Lung (tissue), 12 donors: ENCODE results near the gene CER1. TPM values are rescaled to one million over a fixed set of nuclear protein-coding genes. Genes with fewer than 3 reads are reported as not detected.
A peak's percentile ranks its signal among the peaks of the same experiment; 100 is the strongest.

Source experiments
- ATAC-seq: fragments of 200-7000 bp; cut with Tn5 transposase; one replicate; pipeline ENCODE4 v1.9.1; 2020; ENCODE audit warnings: moderate number of reproducible peaks; ENCODE audit not compliant: insufficient read depth, low FRiP score
- DNase-seq, 3 donors: peaks; one replicate each; pipeline ENCODE4 v3.0.0-alpha.2; 2013 to 2017
- H3K27ac ChIP-seq, 2 donors: one replicate each; pipeline ENCODE4 v1.5.1; 2013; ENCODE audit warnings: mild to moderate bottlenecking in 2 of 2, moderate library complexity in 2 of 2, control low read depth in 1 of 2, inconsistent platforms in 1 of 2, low read depth in 1 of 2, low read length in 1 of 2
- H3K27me3 ChIP-seq, 3 donors: one replicate each; pipeline ENCODE4 v1.5.1; 2013; ENCODE audit warnings: low read length in 2 of 3; ENCODE audit not compliant: control insufficient read depth in 3 of 3, insufficient read depth in 3 of 3
- H3K36me3 ChIP-seq, 4 donors: one replicate each; pipeline ENCODE4 v1.5.1; 2013; ENCODE audit warnings: low read length in 4 of 4, mild to moderate bottlenecking in 1 of 4, moderate library complexity in 1 of 4; ENCODE audit not compliant: control insufficient read depth in 4 of 4, insufficient read depth in 4 of 4
- H3K4me1 ChIP-seq, 5 donors: one replicate each; pipeline ENCODE4 v1.5.1; 2013; ENCODE audit warnings: low read length in 5 of 5, mild to moderate bottlenecking in 2 of 5, moderate library complexity in 1 of 5; ENCODE audit not compliant: control insufficient read depth in 5 of 5, insufficient read depth in 5 of 5
- H3K4me3 ChIP-seq: one replicate; pipeline ENCODE4 v1.5.1; 2013; ENCODE audit warnings: mild to moderate bottlenecking, control low read depth, moderate library complexity
- H3K9ac ChIP-seq, 2 donors: one replicate each; pipeline ENCODE4 v1.5.1; 2013; ENCODE audit warnings: low read length in 2 of 2, control low read depth in 1 of 2; ENCODE audit not compliant: insufficient read depth in 1 of 2
- H3K9me3 ChIP-seq, 4 donors: one replicate each; pipeline ENCODE4 v1.5.1; 2013; ENCODE audit warnings: low read length in 3 of 4, mild to moderate bottlenecking in 1 of 4, moderate library complexity in 1 of 4; ENCODE audit not compliant: control insufficient read depth in 4 of 4, insufficient read depth in 3 of 4
- WGBS, 2 donors: extraction: QIAGEN DNeasy Blood & Tissue Kit; methylation state at CpG; one replicate each; pipeline ENCODE4 v1.1.7; 2013; 5-methylcytosine and 5-hydroxymethylcytosine counted together
- polyA plus RNA-seq, 2 donors: library from polyadenylated mRNA; stranded (reverse); fragments of 200-250 nt; gene quantifications; one replicate each; pipeline ENCODE4 v1.2.1, GENCODE V29; 2013
- total RNA-seq, 2 donors: library from RNA; depleted of rRNA in 1 of 2; stranded (reverse); fragments of >200 nt in 1 of 2; gene quantifications; one replicate each; pipeline ENCODE4 v1.2.1, GENCODE V29; 2014 to 2021
- TF ChIP-seq, protein P1 (sequence below): IDR thresholded peaks from 2 replicates; pipeline ENCODE4 v1.5.1; 2012; ENCODE audit warnings: mild to moderate bottlenecking; ENCODE audit errors: control extremely low read depth, extremely low read depth
- donor health status: control.
- donor health status: control.
- donor health status: Bipolar disorder and iron deficiency.
- donor health status: healthy.
- donor health status: DM: yes; HTN: yes; CAD: no.

Gene CER1
- total and polyA plus RNA-seq, 4 donors: not detected

DNA sequence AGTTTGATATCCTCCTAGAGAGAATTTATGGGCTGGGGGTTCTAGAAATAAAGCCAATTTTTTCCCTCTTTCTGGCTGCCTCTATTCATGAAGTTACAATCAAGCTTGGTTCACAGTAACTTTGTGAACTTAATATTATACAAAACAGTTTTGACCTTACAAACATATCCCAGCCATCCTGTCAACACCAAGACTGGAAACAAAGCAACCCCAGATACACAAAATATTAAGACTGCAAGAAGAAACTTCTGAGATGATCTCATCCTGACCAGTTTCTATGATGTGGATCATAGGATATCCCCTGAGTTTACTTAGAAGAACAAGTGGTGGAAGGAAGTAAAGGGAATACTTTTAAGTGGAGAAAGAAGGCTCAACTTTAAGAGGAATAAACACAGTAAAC, 28.3 kb upstream of the CER1 start:
- Histone ChIP-seq H3K27ac (no peak overlapping the region), H3K4me3 (no peak overlapping the region), H3K36me3 (peaks cover 0 to 36% (median 15%) of the 10 kb centered on the region in 4 donors), H3K4me1 (peaks cover 0 to 12% (median 4%) of the 10 kb centered on the region in 5 donors), H3K9ac (no peak overlapping the region), H3K27me3 (no peaks in the 10 kb centered on the region), H3K9me3 (peaks cover 0 to 2% (median 0%) of the 10 kb centered on the region in 4 donors)
- no peak for ATAC-seq
- DNase-seq: peak in 1 of 3 donors; percentile 20
- TF ChIP-seq, protein P1, sequence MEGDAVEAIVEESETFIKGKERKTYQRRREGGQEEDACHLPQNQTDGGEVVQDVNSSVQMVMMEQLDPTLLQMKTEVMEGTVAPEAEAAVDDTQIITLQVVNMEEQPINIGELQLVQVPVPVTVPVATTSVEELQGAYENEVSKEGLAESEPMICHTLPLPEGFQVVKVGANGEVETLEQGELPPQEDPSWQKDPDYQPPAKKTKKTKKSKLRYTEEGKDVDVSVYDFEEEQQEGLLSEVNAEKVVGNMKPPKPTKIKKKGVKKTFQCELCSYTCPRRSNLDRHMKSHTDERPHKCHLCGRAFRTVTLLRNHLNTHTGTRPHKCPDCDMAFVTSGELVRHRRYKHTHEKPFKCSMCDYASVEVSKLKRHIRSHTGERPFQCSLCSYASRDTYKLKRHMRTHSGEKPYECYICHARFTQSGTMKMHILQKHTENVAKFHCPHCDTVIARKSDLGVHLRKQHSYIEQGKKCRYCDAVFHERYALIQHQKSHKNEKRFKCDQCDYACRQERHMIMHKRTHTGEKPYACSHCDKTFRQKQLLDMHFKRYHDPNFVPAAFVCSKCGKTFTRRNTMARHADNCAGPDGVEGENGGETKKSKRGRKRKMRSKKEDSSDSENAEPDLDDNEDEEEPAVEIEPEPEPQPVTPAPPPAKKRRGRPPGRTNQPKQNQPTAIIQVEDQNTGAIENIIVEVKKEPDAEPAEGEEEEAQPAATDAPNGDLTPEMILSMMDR: no peak

DNA sequence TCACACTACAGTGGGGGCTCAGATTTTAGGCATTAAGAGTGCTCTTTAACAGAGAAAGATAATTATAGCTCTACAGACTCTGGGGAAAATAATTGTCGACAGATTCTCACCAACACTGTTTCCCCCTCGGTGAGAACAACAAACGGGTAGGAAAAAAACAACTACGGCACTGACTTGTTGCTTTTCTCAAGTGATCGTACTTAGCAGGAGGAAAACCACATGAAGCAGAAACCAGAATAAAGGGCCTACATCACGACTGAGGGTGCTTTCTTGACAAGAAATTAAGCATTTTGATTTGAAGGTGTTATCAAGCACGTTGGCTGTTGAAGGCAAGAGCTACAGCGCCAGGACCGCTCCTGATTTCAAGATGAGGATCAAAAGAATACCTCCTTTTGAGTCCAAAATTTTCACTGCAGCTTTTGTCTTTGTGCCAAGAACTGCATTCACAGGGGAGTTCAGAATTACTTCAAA, 27.2 kb upstream of the CER1 start:
- WGBS, 2 donors: 61 to 70% methylated on average over 9 of the region's 9 CpGs
- ATAC-seq (no peak), DNase-seq (peak in 1 of 3 donors; percentile 13)
- Histone ChIP-seq H3K9me3 (peaks cover 0 to 2% (median 0%) of the 10 kb centered on the region in 4 donors), H3K36me3 (peaks cover 0 to 36% (median 16%) of the 10 kb centered on the region in 4 donors), H3K9ac (no peak overlapping the region), H3K4me1 (peaks cover 0 to 12% (median 4%) of the 10 kb centered on the region in 5 donors), H3K27me3 (no peaks in the 10 kb centered on the region), H3K4me3 (no peak overlapping the region), H3K27ac (no peak overlapping the region)
- TF ChIP-seq, protein P1: no peak

DNA sequence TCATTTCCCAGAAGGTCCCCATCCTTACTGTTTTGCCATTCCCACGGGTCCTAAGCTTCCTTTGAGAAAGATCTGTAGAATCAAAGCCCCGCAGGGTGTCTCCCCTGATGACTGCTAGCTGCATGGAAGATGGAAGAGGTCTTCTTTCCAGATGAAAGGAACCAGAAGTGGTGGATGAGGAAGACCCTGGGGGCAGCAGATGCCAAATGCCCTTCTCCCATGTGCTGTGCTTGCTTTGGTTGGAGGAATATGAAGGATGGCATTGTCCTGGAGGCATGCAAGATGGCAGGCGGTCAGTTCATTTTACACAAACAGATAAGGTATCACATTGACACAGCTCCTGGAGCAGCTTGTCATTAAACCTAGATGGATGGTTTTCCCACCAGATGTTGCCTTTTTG, 25.8 kb upstream of the CER1 start:
- ATAC-seq: no peak
- H3K27me3 ChIP-seq: no peaks in the 10 kb centered on the region
- H3K36me3 ChIP-seq: peaks cover 0 to 33% (median 16%) of the 10 kb centered on the region in 4 donors
- 90% methylated on average over 3 of the region's 3 CpGs for WGBS, 2 donors
- peaks cover 0 to 12% (median 4%) of the 10 kb centered on the region in 5 donors for H3K4me1 ChIP-seq
- TF ChIP-seq, protein P1: no peak
- no peak overlapping the region for H3K4me3 ChIP-seq
- H3K27ac ChIP-seq: no peak overlapping the region
- DNase-seq: no peak
- no peak overlapping the region for H3K9ac ChIP-seq
- H3K9me3 ChIP-seq: peaks cover 0 to 2% (median 0%) of the 10 kb centered on the region in 4 donors

DNA sequence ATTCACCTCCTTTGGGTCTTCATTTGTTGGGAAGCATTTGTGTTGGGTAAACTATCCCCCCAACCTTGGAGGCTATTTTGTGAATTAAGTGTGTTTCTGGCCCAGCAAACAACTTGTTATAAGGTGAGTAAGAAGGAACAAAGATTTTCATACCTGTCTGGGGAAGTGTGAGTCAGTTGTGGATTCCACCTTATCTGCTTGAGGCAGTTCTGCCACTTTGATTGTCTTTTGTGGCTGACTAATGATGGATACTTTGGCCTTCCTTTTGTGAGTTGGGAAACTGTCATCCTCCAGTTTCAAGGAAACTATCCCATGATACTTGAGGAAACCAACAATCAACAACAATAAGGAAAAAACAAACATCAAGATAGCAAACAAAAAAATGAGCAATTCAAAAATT, 24.6 kb upstream of the CER1 start:
- no peaks in the 10 kb centered on the region for H3K27me3 ChIP-seq
- no peak overlapping the region for H3K4me3 ChIP-seq
- TF ChIP-seq, protein P1: no peak
- H3K4me1 ChIP-seq: peaks cover 0 to 7% (median 2%) of the 10 kb centered on the region in 5 donors
- H3K27ac ChIP-seq: no peak overlapping the region
- peaks cover 0 to 40% (median 19%) of the 10 kb centered on the region in 4 donors for H3K36me3 ChIP-seq
- ATAC-seq: no peak
- no peak overlapping the region for H3K9ac ChIP-seq
- no peak for DNase-seq
- peaks cover 0 to 2% (median 0%) of the 10 kb centered on the region in 4 donors for H3K9me3 ChIP-seq
